AG20443 (cell line): Measurements from ENCODE around the gene FRMD8.

Source experiments
- DNase-seq: peaks from one replicate; pipeline ENCODE4 v3.0.0; 2012; ENCODE audit warnings: low spot score, mixed read lengths

FRMD8 gene

GRCh38 chr11:65375012-65375411 lies 11.4 kb upstream of the FRMD8 start:
- DNase-seq = no peak

- no peak for DNase-seq
These were observed 10.2 kb upstream of the FRMD8 start for GRCh38 chr11:65376138-65376713.

GRCh38 chr11:65377036-65377435 lies 9.4 kb upstream of the FRMD8 start:
- DNase-seq = no peak

DNA sequence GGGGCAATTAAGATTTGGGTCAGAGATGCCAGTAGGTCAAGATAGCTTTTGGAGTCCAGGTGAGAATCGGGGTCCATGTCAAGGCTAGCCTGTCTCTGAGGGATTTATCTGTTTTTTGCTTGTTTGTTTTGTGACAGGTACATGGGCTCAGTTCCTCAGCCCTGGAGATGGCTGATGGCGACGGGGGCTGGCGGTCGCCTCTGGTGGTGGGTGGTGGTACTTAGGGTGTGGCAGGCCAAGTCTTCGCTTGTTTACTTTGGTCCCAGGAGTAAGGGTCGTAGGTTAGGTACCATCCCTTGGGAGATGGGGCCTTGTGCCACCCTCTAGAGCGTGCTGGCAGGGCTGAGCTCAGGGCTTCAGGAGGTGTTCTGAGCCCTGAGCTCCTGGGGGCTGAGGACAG lies 8.7 kb upstream of the FRMD8 start:
- DNase-seq = no peak

DNA sequence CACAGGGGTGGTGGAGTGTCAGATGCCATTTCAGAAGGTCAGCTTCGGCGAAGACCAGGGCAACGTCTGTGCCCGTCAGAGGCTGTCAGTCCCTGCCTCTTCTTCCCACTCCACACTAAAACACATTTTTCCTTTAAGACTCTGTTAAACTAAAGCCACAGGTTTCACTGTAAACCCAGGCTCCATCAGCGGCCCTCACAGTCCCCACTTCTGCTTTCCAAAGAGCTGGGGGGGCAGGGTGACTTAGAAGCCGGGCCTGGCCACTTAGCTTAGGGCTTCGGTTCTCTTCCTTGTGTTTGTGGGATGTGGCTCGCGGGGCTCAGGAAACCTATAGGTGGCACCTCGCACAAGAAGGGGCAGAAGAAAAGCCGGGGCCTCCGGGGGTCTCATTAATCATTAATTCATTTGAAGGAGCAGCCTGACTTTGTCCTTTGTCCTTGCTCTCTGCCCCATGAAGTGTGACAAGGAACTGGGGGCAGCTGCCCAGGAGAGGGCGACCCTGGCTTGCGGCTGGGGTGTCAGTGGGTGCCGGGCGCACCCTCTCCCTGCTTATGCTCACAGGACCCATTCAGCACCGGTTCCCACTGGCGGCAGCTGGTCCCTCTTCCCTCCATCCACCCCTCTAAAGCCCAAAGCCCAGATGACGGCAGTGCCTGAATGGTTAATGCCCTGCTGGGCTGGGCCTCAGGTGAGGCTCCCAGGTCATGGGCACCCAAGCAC lies 8.1 kb upstream of the FRMD8 start:
- no peak for DNase-seq

GRCh38 chr11:65378928-65379638 lies 7.4 kb upstream of the FRMD8 start:
- DNase-seq = no peak

GRCh38 chr11:65379698-65380459 lies 6.6 kb upstream of the FRMD8 start:
- no peak for DNase-seq

GRCh38 chr11:65380460-65381119 lies 5.8 kb upstream of the FRMD8 start:
- no peak for DNase-seq

- DNase-seq = peak; percentile 42
These were observed 4.8 kb upstream of the FRMD8 start for GRCh38 chr11:65381716-65382032.

GRCh38 chr11:65382033-65382803 lies 4.2 kb upstream of the FRMD8 start, which contains the start of gene SLC25A45:
Gene SLC25A45 (minus strand): TSS chr11:65382646. CDS start chr11:65381951, 695 bp downstream.
- DNase-seq = peak; percentile 92

DNA sequence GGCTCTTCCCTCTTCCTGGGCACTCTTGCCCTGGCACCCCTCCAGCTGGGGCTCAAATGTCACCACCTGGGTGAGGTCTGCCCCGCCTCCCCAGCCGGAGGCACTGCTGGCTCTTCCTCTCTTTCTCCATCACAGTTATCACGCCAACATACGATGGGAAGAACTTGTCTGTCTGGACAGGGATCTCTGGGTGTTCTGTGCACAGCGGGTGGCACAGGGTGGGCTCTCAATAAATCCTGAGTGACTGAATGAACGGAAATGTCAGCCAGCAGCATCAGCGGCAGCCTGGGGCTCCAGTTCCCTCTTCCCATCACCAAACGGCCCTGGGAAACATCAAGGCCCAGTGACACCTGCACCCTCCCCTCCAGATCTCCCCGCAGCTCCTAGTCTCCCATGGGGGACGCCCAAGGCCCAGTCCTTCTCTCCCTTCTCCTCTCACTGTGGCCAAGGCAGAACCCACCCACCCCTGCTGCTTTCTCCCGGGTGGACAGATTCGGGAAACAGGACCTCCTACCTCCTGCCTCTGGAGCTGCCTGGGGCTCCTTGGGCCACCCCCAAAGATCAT lies 3.6 kb upstream of the FRMD8 start:
- no peak for DNase-seq

DNA sequence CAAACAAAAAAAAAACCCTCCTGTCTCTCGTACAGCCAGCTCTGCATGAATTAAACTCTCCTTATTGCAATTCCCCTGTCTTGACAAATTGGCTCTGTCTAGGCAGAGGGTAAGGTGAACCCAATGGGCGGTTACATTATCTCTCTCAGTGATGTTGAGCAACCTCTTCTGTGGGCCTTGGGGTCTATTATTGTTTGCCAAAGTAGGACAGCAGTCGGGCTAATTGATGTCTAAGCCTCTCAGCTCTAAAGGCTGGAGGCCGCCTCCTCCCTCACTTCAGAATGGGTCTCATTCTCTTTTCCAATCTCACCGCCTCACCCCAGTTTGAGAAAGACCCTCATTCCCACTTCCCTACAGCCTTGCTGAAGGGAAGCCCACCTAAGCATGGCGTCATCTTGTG lies 2.7 kb upstream of the FRMD8 start:
- DNase-seq = no peak

DNA sequence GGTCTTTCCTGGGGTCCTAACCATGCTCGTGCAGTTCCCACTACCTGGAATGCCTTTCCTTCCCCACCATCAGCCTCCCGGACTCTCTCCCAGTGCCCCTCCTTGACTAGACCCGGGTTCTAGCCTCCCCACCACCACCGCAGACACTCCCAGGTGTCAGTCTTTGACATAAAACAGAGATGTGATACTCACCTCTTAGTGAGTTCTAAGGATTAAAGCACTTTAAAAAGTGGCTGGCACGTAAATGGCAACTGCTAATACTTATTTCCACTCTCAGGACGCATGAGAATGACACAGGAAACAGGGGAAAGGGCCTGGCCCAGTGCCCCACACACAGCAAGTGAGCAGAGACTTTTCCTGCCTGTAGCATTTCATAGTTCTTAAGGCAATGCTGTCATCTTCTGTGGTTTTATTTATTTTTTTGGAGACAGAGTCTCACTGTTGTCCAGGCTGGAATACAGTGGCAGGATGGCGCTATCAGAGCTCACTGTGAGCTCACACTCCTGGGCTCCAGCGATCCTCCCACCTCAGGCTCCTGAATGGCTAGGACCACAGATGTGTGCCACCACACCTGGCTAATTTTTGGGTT lies 2.0 kb upstream of the FRMD8 start:
- no peak for DNase-seq

DNA sequence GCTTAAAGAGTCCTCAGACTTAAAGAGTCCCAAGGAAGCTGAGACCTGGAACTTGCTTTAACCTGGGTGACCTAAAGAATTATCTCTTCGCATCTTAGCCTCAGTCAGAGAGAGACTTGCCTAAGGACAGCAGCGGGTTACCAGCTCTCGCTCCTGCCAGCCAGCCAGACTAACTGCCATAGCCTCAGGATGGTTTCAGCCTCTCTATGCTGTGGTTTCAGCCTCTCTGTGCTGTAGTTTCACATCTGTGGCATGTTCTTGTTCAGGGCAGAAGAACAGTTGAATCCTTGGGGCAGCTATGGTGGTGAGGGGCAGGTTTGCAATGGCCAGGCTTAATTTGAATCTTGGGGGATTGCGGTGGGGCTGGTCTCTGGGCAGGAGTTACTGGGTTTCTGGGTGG lies 2.3 kb downstream of the FRMD8 start:
- no peak for DNase-seq

DNA sequence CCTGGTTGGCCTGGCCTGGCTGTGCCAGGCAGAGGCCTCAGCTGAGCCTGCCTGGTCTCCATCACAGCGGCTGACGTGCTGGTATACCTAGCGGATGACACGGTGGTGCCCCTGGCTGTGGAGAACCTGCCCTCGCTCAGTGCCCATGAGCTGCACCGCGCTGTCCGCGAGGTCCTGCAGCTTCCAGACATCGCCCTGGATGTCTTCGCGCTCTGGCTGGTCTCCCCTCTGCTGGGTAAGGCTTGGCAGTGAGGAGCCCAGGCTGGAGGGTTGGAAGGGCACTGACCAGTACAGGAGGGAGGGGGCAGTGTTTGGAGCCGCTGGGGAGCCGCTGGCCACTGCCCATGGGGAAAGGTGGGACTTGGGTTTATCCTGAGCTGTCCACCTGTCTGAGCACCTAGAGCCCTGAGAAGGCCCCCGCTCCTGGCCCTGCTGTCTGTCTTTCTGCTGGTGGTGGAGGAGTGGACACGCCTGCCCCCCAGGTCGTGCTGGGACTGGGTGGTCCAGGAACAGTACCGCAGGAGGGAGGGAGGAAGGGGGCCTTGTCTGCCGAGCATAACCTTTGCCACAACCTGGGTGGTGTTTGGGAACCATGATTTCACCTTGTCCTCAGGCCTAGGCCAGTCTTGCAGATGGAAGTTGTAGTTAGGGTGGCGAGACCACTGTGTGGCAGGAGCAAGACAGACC lies 3.0 kb downstream of the FRMD8 start:
- DNase-seq = no peak

GRCh38 chr11:65390099-65390941 lies 3.9 kb downstream of the FRMD8 start:
- DNase-seq = peak; percentile 45

DNA sequence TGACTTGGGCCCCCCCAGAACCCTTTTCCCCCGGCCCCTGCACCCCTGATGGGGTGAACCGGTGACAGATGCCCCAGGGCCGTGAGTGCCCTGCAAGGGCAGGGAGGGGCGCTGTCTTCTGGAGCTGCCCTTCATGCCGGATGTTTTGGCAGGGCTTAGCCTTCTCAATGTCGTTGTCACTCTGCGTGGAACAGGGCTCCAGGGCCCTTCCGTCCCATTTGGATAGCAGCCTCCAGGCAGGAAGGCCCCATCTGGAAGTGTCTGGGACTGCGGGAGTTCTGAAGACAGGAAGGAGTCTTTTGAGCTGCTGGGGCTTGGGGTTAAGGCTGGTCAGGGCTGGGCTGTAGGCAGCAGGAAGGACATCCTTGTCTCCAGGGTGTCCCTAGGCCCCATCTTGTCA lies 4.6 kb downstream of the FRMD8 start:
- peak; percentile 45 for DNase-seq

GRCh38 chr11:65392186-65392829 lies 5.9 kb downstream of the FRMD8 start:
- no peak for DNase-seq

- no peak for DNase-seq
These were observed 6.5 kb downstream of the FRMD8 start for GRCh38 chr11:65392899-65393298.
